Skeletal muscle cell (primary cell): Measurements from ENCODE around the gene BMX.

Experiments used
- DNase-seq: peaks from one replicate; pipeline ENCODE4 v3.0.0-alpha.2; 2010; ENCODE audit warnings: low read depth
- H3K4me3 ChIP-seq: 2 replicates; pipeline ENCODE4 v1.5.1; 2011; ENCODE audit warnings: low read depth, mild to moderate bottlenecking, control low read depth, low read length, moderate library complexity

The BMX gene

GRCh38 chrX:15500497-15500966 lies at the start of gene BMX:
Gene BMX (plus strand): TSS chrX:15500807. CDS start chrX:15508354, 7,547 bp downstream.
- H3K4me3 ChIP-seq = no peak within 1 kb of the TSS
- no peak for DNase-seq

GRCh38 chrX:15451913-15452312 lies 48.7 kb upstream of the BMX start:
- no peak overlapping the region for H3K4me3 ChIP-seq
- DNase-seq = no peak

GRCh38 chrX:15464704-15465103 lies 35.9 kb upstream of the BMX start:
- DNase-seq = no peak

GRCh38 chrX:15465347-15465746 lies 35.3 kb upstream of the BMX start:
- DNase-seq = no peak
- no peak overlapping the region for H3K4me3 ChIP-seq

More at GRCh38 chrX:15464704-15465103, 35.9 kb upstream of the BMX start:
- no peak overlapping the region for H3K4me3 ChIP-seq

- no peak for DNase-seq
- no peak overlapping the region for H3K4me3 ChIP-seq
Observed at GRCh38 chrX:15465896-15466651, 34.5 kb upstream of the BMX start.

GRCh38 chrX:15468036-15468435 lies 32.6 kb upstream of the BMX start:
- DNase-seq = no peak

GRCh38 chrX:15469613-15470012 lies 31.0 kb upstream of the BMX start:
- no peak overlapping the region for H3K4me3 ChIP-seq

More at GRCh38 chrX:15468036-15468435, 32.6 kb upstream of the BMX start:
- H3K4me3 ChIP-seq = no peak overlapping the region

GRCh38 chrX:15471028-15471427 lies 29.6 kb upstream of the BMX start:
- no peak overlapping the region for H3K4me3 ChIP-seq
- DNase-seq = no peak

More at GRCh38 chrX:15469613-15470012, 31.0 kb upstream of the BMX start:
- no peak for DNase-seq

- no peak overlapping the region for H3K4me3 ChIP-seq
- DNase-seq = no peak
Observed at GRCh38 chrX:15472531-15472930, 28.1 kb upstream of the BMX start.

GRCh38 chrX:15474028-15474427 lies 26.6 kb upstream of the BMX start:
- no peak for DNase-seq
- no peak overlapping the region for H3K4me3 ChIP-seq

GRCh38 chrX:15475021-15475420 lies 25.6 kb upstream of the BMX start:
- no peak for DNase-seq
- H3K4me3 ChIP-seq = no peak overlapping the region

- H3K4me3 ChIP-seq = no peak overlapping the region
- no peak for DNase-seq
Observed at GRCh38 chrX:15475486-15475885, 25.1 kb upstream of the BMX start.

GRCh38 chrX:15483891-15484290 lies 16.7 kb upstream of the BMX start:
- DNase-seq = no peak
- no peak overlapping the region for H3K4me3 ChIP-seq

- DNase-seq = no peak
- peak overlapping the region; percentile 53 for H3K4me3 ChIP-seq
Observed at GRCh38 chrX:15492469-15492868, 8.1 kb upstream of the BMX start.

GRCh38 chrX:15493118-15493962 lies 7.3 kb upstream of the BMX start, which contains the start of gene PIR:
Gene PIR (minus strand): TSS chrX:15493333. CDS start chrX:15491257, 2,076 bp downstream.
- peak; percentile 40 for DNase-seq
- H3K4me3 ChIP-seq = peak within 1 kb of the TSS; percentile 53

GRCh38 chrX:15495801-15496200 lies 4.8 kb upstream of the BMX start:
- no peak overlapping the region for H3K4me3 ChIP-seq
- no peak for DNase-seq

GRCh38 chrX:15496824-15497223 lies 3.8 kb upstream of the BMX start:
- DNase-seq = no peak
- H3K4me3 ChIP-seq = no peak overlapping the region

- DNase-seq = no peak
- no peak overlapping the region for H3K4me3 ChIP-seq
Observed at GRCh38 chrX:15497865-15498264, 2.7 kb upstream of the BMX start.

- H3K4me3 ChIP-seq = no peak overlapping the region
- no peak for DNase-seq
Observed at GRCh38 chrX:15498741-15499140, 1.9 kb upstream of the BMX start.

- DNase-seq = no peak
- no peak overlapping the region for H3K4me3 ChIP-seq
Observed at GRCh38 chrX:15499976-15500375, 631 bp upstream of the BMX start.
